GM12878 (cell line): ENCODE results near the gene ACSF2. TPM values are rescaled to one million over a fixed set of nuclear protein-coding genes. Genes with fewer than 3 reads are reported as not detected.
"Not testable (repeated sequence)": the region's sequence is repeated elsewhere in the genome, so short reads cannot be mapped to it uniquely, and the experiment has no call there.

ENCODE experiments used
- ATAC-seq: fragments of 200-7000 bp; cut with Tn5 transposase; 3 replicates; pipeline ENCODE4 v1.9.1; 2020; ENCODE audit warnings: mild to moderate bottlenecking, moderate library complexity
- BruUV-seq: library from RNA; stranded (reverse); fragments of 400-500 nt; replicated peaks from 2 replicates; lab custom pipeline; 2021; lab: Mats Ljungman, UMichigan
- CTCF ChIA-PET: fragments of 300-600 bp; sonication (Branson Sonifier 250); formaldehyde crosslinking; extraction: SDS; loops from one replicate; lab custom pipeline; 2021; ENCODE audit warnings: inconsistent platforms; lab: Yijun Ruan, JAX
- POLR2A ChIA-PET: fragments of 350-600 bp; formaldehyde crosslinking; extraction: SDS; loops from one replicate; lab custom pipeline; 2021; ENCODE audit warnings: inconsistent platforms; lab: Charles Lee
- RAD21 ChIA-PET: fragments of 300-600 bp; sonication (Branson Sonifier 250); formaldehyde crosslinking; loops from one replicate; lab custom pipeline; 2023; ENCODE audit warnings: antibody characterized with exemption; ENCODE audit not compliant: unreplicated experiment; lab: Charles Lee
- SMC1A ChIA-PET: fragments of 300-600 bp; sonication (Branson Sonifier 250); formaldehyde crosslinking; loops from one replicate; lab custom pipeline; 2023; ENCODE audit not compliant: unreplicated experiment, uncharacterized antibody; lab: Charles Lee
- DNase-seq: peaks from one replicate; pipeline ENCODE4 v3.0.0-alpha.2; 2011; ENCODE audit warnings: low read depth, low spot score
- FAIRE-seq: peaks from 3 replicates; lab custom pipeline; 2011; peaks lifted over from hg19 to GRCh38; lab: Jason Lieb, UNC
- H2AFZ ChIP-seq: 2 replicates; pipeline ENCODE4 v1.6.0; 2011; ENCODE audit warnings: low read depth, low read length, control low read depth; ENCODE audit not compliant: control insufficient read depth
- H3K27ac ChIP-seq: 2 replicates; pipeline ENCODE4 v1.5.1; 2011; ENCODE audit warnings: control low read depth; ENCODE audit not compliant: control insufficient read depth, insufficient read depth
- H3K27me3 ChIP-seq, 2 experiments: replicated peaks in 1 of 2; 2 replicates each; pipeline versions ENCODE4 v1.6.0 to v1.6.1; 2011; ENCODE audit warnings: low read length in 1 of 2; ENCODE audit not compliant: control insufficient read depth in 2 of 2, insufficient read depth in 2 of 2
- H3K36me3 ChIP-seq, 2 experiments: 2 replicates each; pipeline ENCODE4 v1.5.1; 2011; ENCODE audit warnings: low read length in 1 of 2; ENCODE audit not compliant: control insufficient read depth in 2 of 2, insufficient read depth in 2 of 2
- H3K4me1 ChIP-seq: 2 replicates; pipeline ENCODE4 v1.6.1; 2011; ENCODE audit warnings: mild to moderate bottlenecking, low read length, moderate library complexity, mixed read lengths; ENCODE audit not compliant: control insufficient read depth, insufficient read depth
- H3K4me2 ChIP-seq: 2 replicates; pipeline ENCODE4 v1.6.0; 2011; ENCODE audit warnings: control low read depth; ENCODE audit not compliant: control insufficient read depth, insufficient read depth
- H3K4me3 ChIP-seq: fragments of 200-600 bp; sonication (generic); 2 replicates; pipeline ENCODE4 v1.5.1; 2016
- H3K79me2 ChIP-seq: 2 replicates; pipeline ENCODE4 v1.6.0; 2011; ENCODE audit warnings: low read length; ENCODE audit not compliant: control insufficient read depth, insufficient read depth
- H3K9ac ChIP-seq: 2 replicates; pipeline ENCODE4 v1.8.0; 2011; ENCODE audit warnings: low read length, control low read depth, mixed read lengths; ENCODE audit not compliant: control insufficient read depth, insufficient read depth
- H3K9me3 ChIP-seq: replicated peaks from 3 replicates; pipeline ENCODE4 v1.5.1; 2011; ENCODE audit warnings: mild to moderate bottlenecking, low read length; ENCODE audit not compliant: control insufficient read depth, insufficient read depth
- H4K20me1 ChIP-seq: 2 replicates; pipeline ENCODE4 v1.6.0; 2011; ENCODE audit not compliant: control insufficient read depth, insufficient read depth
- KLF5 ChIP-seq: fragments of 450-650 bp; IDR thresholded peaks from 2 replicates; pipeline ENCODE4 v1.6.1; 2014; ENCODE audit warnings: mild to moderate bottlenecking; ENCODE audit not compliant: partially characterized antibody
- MTA2 ChIP-seq: fragments of 450-650 bp; IDR thresholded peaks from 2 replicates; pipeline ENCODE4 v1.6.1; 2016; ENCODE audit warnings: low read depth, mild to moderate bottlenecking, moderate library complexity
- PAX5 ChIP-seq: IDR thresholded peaks from 2 replicates; pipeline ENCODE4 v1.6.1; 2011; ENCODE audit warnings: low read depth, low read length, borderline replicate concordance
- POLR2A ChIP-seq: IDR thresholded peaks from 2 replicates; pipeline ENCODE4 v1.6.1; 2011; ENCODE audit warnings: low read depth, mild to moderate bottlenecking, low read length
- RAD51 ChIP-seq: fragments of 450-650 bp; IDR thresholded peaks from 2 replicates; pipeline ENCODE4 v1.6.1; 2016; ENCODE audit warnings: moderate library complexity, mild to moderate bottlenecking, inconsistent platforms
- ZNF274 ChIP-seq: IDR thresholded peaks from one replicate; pipeline ENCODE4 v1.8.0; 2011; ENCODE audit not compliant: insufficient read length, insufficient read depth
- WGBS: methylation state at CpG from one replicate; pipeline ENCODE4 v1.1.6; 2016; ENCODE audit warnings: low lambda C conversion rate; ENCODE audit not compliant: insufficient replicate concordance, insufficient coverage; ENCODE audit errors: missing lambda C conversion rate; 5-methylcytosine and 5-hydroxymethylcytosine counted together
- in situ Hi-C: fragments of 300-500 bp; cut with MboI; formaldehyde crosslinking; loops from 9 replicates; pipeline ENCODE4 v1.14.3; 2018; ENCODE audit warnings: mixed read lengths
- intact Hi-C: fragments of 100-400 bp; cut with micrococcal nuclease; formaldehyde crosslinking; loops from one replicate; pipeline ENCODE4 v1.14.2; 2022; ENCODE audit not compliant: unreplicated experiment
- polyA plus RNA-seq, 11 experiments: library from polyadenylated mRNA; depleted of rRNA in 4 of 11; unstranded in 6 of 11; stranded (reverse) in 5 of 11; fragments of >200 nt; fragmentation: Nextera tagmentation in 4 of 11; fragmentation: Illumina TruSeq in 1 of 11; extraction: Ambion mirVana in 4 of 11; extraction: Trizol in 1 of 11; gene quantifications; 1 replicate in 1 of 11; 2 replicates in 10 of 11; pipeline versions ENCODE4 v1.2.1 to v1.2.3, GENCODE V29; 2011 to 2016; ENCODE audit warnings: inconsistent platforms in 2 of 11, missing spikeins in 2 of 11, low read depth in 1 of 11
- total RNA-seq, 4 experiments: library from RNA; depleted of rRNA in 3 of 4; stranded (reverse); fragments of >200 nt in 3 of 4; fragmentation: Illumina TruSeq in 1 of 4; extraction: Trizol in 1 of 4; gene quantifications; 2 replicates each; pipeline versions ENCODE4 v1.2.1 to v1.2.3, GENCODE V29; 2013 to 2021
- TF ChIP-seq, protein P1 (sequence below): IDR thresholded peaks from 2 replicates; pipeline ENCODE4 v1.6.1; 2011; ENCODE audit warnings: low read depth, low read length, improper control_type of control experiment, borderline replicate concordance

The ACSF2 gene
- total and polyA plus RNA-seq, 10 of the 15 experiments (the other 5 are each of a cell fraction or from before 2014, with no cell fraction given): 7.1 to 32.8 (median 16.8) TPM

DNA sequence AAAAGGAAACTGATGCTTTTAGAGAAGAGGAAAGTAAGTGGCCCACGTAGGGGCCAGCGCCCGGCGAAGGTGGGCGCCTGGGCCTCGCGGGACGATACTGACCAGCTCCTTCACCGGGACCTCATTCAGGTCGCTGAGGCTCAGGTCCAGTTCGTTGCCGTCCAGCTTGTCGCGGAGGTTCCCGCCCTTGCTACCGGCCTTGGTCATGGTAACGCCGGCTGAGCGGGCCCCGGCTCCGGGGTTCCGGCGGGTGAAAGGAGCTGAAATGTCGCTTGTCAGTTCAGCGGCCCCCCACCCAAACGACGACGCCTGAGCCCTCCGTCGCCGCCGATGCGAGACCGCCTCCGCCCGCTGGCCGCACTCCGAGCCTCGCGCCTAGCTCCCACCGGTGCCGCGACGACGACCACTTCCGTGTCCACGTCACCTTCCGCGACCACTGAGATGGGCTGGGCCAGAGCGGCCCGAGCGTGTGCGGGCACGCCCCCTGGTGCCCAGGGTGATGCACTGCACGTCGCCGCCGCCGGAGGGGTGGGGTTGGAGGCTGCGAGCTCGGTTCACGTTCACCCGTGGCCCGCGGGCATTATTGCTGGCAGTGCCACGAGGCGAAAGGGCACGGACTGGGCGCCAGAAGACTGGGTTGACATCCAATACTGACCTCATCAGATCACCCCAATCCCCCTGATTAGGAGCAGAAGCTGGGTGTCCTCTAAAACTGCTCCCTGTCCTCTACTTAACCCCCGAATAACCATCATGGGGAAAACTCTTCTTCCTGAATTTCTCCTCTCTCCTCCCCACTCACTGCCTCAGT lies 28.7 kb upstream of the ACSF2 start, which contains the start of gene LRRC59 (continued):
- TF ChIP-seq KLF5 (no peak), POLR2A (peak; percentile 100), RAD51 (no peak)
- TF ChIP-seq, protein P1, sequence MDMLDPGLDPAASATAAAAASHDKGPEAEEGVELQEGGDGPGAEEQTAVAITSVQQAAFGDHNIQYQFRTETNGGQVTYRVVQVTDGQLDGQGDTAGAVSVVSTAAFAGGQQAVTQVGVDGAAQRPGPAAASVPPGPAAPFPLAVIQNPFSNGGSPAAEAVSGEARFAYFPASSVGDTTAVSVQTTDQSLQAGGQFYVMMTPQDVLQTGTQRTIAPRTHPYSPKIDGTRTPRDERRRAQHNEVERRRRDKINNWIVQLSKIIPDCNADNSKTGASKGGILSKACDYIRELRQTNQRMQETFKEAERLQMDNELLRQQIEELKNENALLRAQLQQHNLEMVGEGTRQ: no peak

DNA sequence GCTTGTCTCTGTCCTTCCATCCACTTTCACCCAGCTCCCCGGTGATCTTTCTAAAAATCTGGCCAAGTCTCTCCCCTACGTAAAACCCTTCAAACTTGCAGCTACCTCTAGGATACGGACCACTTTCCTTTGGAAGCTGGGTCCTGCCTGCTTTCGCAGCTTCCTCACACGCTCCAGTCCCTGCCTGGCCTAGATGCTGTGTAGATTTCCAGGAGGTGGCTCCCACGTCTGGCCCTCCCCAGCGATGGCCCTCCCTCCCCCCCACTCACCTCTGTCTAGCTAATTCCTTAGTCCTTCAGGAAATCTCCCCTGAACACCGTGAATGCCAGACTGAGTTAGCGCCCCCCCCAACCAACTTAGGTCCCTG lies 28.1 kb upstream of the ACSF2 start:
- Histone ChIP-seq H3K9ac (no peak overlapping the region; the same call in 1 of the 2 replicates), H4K20me1 (no peaks in the 10 kb centered on the region), H3K4me2 (peak overlapping the region; percentile 75), H3K27me3 (no peaks in the 10 kb centered on the region), H3K79me2 (peaks cover 37% of the 10 kb centered on the region), H3K27ac (no peak overlapping the region), H3K36me3 (peaks cover 6 to 9% of the 10 kb centered on the region in 2 experiments), H2AFZ (peak overlapping the region; percentile 84), H3K4me3 (no peak overlapping the region), H3K4me1 (peaks cover 3% of the 10 kb centered on the region; the same call in 1 of the 2 replicates), H3K9me3 (no peaks in the 10 kb centered on the region)
- 12% methylated on average over 8 of the region's 9 CpGs for WGBS
- in situ Hi-C loops (no loop called here), intact Hi-C loops (loop anchor here (1.0 to 2.0 kb wide), 3 partner anchors 23 to 80 kb away; partner anchors contain the start of genes ACSF2 and RSAD1)
- TF ChIP-seq ZNF274: no peak
- no peak for TF ChIP-seq PAX5
- TF ChIP-seq MTA2: 0 out of 2 replicates have a peak, but pooled peaks have one; percentile 2
- DNase-seq (no peak), ATAC-seq (no peak), FAIRE-seq (no peak)
- ChIA-PET RAD21 (interaction anchor here (0.7 to 4.2 kb wide), 12 partner anchors 14 to 233 kb away, joined by 3 to 32 read pairs (median 6); partner anchors contain the start of genes ACSF2, COL1A1 and RSAD1), POLR2A (interaction anchor here (0.7 to 3.3 kb wide), 12 partner anchors 9 to 100 kb away, joined by 3 to 31 read pairs (median 6); partner anchors contain the start of genes ACSF2, EME1, MRPL27 and RSAD1), CTCF (interaction anchor here (0.7 to 5.7 kb wide), 31 partner anchors 9 to 549 kb away, joined by 3 to 83 read pairs (median 6); partner anchors contain the start of genes ACSF2, COL1A1, EME1 and MRPL27), SMC1A (interaction anchor here (0.8 to 4.6 kb wide), 11 partner anchors 14 to 86 kb away, joined by 3 to 26 read pairs (median 3); partner anchors contain the start of genes ACSF2 and RSAD1)
- BruUV-seq: no TSS peak

DNA sequence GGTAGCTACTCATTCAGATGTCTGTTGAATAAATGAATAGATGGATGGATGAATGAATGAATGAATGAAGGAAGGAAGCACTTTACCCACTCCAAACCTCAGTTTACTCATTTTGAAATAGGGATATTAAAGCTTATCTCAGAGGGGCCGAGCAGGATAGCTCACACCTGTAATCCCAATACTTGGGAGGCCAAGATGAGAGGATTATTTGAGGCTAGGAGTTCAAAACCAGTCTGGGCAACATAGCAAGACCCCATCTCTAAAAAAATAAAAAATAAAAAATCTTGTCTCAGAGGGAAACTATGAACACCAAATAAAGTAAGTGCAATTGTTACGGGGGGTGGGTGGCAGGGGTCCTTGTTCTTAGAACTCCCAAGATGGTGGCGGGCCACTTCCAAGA lies 27.3 kb upstream of the ACSF2 start:
- H3K27ac ChIP-seq, H3K9me3 ChIP-seq, H3K9ac ChIP-seq, H3K4me1 ChIP-seq, H3K27me3 ChIP-seq, H3K4me2 ChIP-seq, DNase-seq, H3K4me3 ChIP-seq, FAIRE-seq, H2AFZ ChIP-seq, BruUV-seq, in situ Hi-C loops, H3K36me3 ChIP-seq, H4K20me1 ChIP-seq, intact Hi-C loops, ATAC-seq: not testable (repeated sequence)
- ChIA-PET SMC1A (interaction anchor here (0.8 to 4.6 kb wide), 6 partner anchors 13 to 80 kb away, joined by 3 to 26 read pairs (median 8); partner anchors contain the start of genes ACSF2 and RSAD1), POLR2A (interaction anchor here (1.4 to 3.3 kb wide), 2 partner anchors 8 to 28 kb away, joined by 5 to 17 read pairs; partner anchors contain the start of gene ACSF2), CTCF (interaction anchor here (0.8 to 5.7 kb wide), 10 partner anchors 9 to 220 kb away, joined by 3 to 83 read pairs (median 28); partner anchors contain the start of gene ACSF2), RAD21 (interaction anchor here (0.9 to 4.2 kb wide), 7 partner anchors 13 to 232 kb away, joined by 3 to 32 read pairs (median 14); partner anchors contain the start of genes ACSF2, COL1A1 and RSAD1)
- H3K79me2 ChIP-seq: peaks cover 37% of the 10 kb centered on the region
- 64% methylated on average over 3 of the region's 3 CpGs for WGBS
